ENCODE data around the gene SCP2.

GRCh38 chr1:53092659-53093450 is 165.8 kb downstream of the SCP2 start:
- TF ChIP-seq CTCF (conservative IDR thresholded peaks at IDR 0.05; ENCODE audit: low read depth, low read length) = no peak
- no peak for TF ChIP-seq EZH2phosphoT487 (IDR thresholded peaks at IDR 0.05; ENCODE audit: borderline replicate concordance, low read length)
- no peak for TF ChIP-seq EZH2 (IDR thresholded peaks at IDR 0.05; ENCODE audit: low read length, unreplicated experiment)

Data from PC-3 (cell line).